Activated naive CD8-positive, alpha-beta T cell treated with anti-CD3 and anti-CD28 coated beads for 36 hours (primary cell): ENCODE measurements around the gene SIK2. TPM values are rescaled to one million over a fixed set of nuclear protein-coding genes. Genes with fewer than 3 reads are reported as not detected.

Source experiments
- DNase-seq: peaks from one replicate; pipeline ENCODE4 v3.0.0; 2021
- H3K27ac Mint-ChIP-seq: one replicate; pipeline ENCODE4 v1.8.0; 2022; ENCODE audit warnings: mild to moderate bottlenecking, moderate library complexity, mixed read lengths
- H3K27me3 Mint-ChIP-seq: one replicate; pipeline ENCODE4 v1.8.0; 2022; ENCODE audit warnings: mild to moderate bottlenecking, mixed read lengths
- H3K36me3 Mint-ChIP-seq: one replicate; pipeline ENCODE4 v1.8.0; 2021; ENCODE audit warnings: mild to moderate bottlenecking, mixed read lengths
- H3K4me1 Mint-ChIP-seq: one replicate; pipeline ENCODE4 v1.8.0; 2021; ENCODE audit warnings: mixed read lengths
- H3K4me3 Mint-ChIP-seq: one replicate; pipeline ENCODE4 v1.8.0; 2022; ENCODE audit warnings: mild to moderate bottlenecking, moderate library complexity, mixed read lengths
- H3K9me3 Mint-ChIP-seq: one replicate; pipeline ENCODE4 v1.8.0; 2022; ENCODE audit warnings: mixed read lengths
- total RNA-seq, 2 experiments: library from RNA; stranded (reverse); gene quantifications; one replicate each; pipeline ENCODE4 v1.2.3, GENCODE V29; 2021

SIK2 gene
- total RNA-seq, 2 experiments from 2014 or later: 5.2 to 8.2 TPM

GRCh38 chr11:111729071-111729830, 127.0 kb downstream of the SIK2 start:
- no peaks in the 10 kb centered on the region for H3K4me1 Mint-ChIP-seq
- H3K27ac Mint-ChIP-seq: no peak overlapping the region
- no peak for DNase-seq
- H3K9me3 Mint-ChIP-seq: no peaks in the 10 kb centered on the region
- no peaks in the 10 kb centered on the region for H3K27me3 Mint-ChIP-seq
- no peak overlapping the region for H3K4me3 Mint-ChIP-seq
- no peaks in the 10 kb centered on the region for H3K36me3 Mint-ChIP-seq

GRCh38 chr11:111729831-111730311, 127.6 kb downstream of the SIK2 start:
- H3K4me3 Mint-ChIP-seq: no peak overlapping the region
- no peaks in the 10 kb centered on the region for H3K9me3 Mint-ChIP-seq
- H3K27me3 Mint-ChIP-seq: no peaks in the 10 kb centered on the region
- no peak for DNase-seq
- no peaks in the 10 kb centered on the region for H3K36me3 Mint-ChIP-seq
- H3K27ac Mint-ChIP-seq: no peak overlapping the region
- H3K4me1 Mint-ChIP-seq: no peaks in the 10 kb centered on the region

DNA sequence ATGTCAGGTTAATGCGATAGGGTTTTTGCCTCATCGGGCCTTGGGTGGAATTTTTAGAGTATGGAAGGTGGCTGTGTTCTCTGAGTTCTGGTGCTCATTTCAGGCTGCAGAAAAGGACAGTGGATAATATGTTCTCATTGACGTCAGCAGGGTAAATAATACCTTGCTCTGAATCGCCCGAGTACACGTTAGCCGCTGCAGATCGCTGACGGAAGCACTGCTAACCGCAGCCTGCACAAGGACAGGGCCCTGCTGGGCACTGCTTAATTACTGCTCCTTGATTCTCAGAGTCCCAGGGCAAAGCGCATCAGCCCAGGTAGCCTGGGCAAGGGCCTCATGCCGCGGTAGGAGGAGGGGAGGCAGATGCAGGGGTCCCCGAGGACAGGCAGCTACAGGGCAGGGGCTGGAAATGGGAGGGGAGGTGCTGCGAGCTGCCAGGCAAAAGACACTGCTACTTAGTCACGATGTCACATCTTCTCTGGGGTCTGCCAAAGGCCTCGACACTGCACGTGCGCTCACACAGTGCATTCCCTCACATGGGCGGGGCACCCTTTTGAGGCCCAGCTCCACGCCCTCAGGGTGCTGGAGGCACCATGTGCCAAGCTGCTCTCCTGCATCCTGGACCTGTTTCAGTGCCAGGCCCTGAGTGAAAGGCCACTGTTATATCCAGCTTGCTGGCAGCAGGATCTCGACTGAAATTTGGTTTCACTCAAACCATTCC, 128.8 kb downstream of the SIK2 start:
- H3K4me3 Mint-ChIP-seq: no peak overlapping the region

DNA sequence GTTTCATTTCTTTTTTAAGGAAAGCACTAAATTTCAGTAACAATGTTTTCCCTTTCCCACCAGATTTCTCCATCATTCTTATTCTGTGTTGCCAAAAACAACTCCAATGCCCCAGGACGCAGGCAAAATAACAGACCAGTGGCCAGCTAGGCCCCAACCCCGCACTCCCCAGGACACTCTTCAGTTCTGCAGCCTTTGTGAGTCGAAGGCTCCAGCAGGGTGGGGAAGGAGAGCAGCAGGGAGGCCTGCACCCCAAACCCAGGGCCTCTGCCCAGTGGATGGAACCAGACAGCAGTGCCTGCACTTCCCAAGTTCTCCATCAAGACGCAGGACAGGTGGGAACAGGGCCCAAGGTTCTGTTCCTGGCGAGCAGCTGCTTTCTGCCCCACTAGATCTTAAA, 129.6 kb downstream of the SIK2 start:
- no peak overlapping the region for H3K4me3 Mint-ChIP-seq

More for the DNA sequence above, 128.8 kb downstream of the SIK2 start:
- Mint-ChIP-seq H3K36me3 (no peaks in the 10 kb centered on the region), H3K9me3 (no peaks in the 10 kb centered on the region), H3K4me1 (no peaks in the 10 kb centered on the region), H3K27ac (no peak overlapping the region), H3K27me3 (no peaks in the 10 kb centered on the region)
- DNase-seq: no peak

GRCh38 chr11:111733016-111733415, 130.8 kb downstream of the SIK2 start:
- no peak overlapping the region for H3K27ac Mint-ChIP-seq
- H3K4me1 Mint-ChIP-seq: peaks cover 2% of the 10 kb centered on the region
- H3K4me3 Mint-ChIP-seq: no peak overlapping the region
- no peaks in the 10 kb centered on the region for H3K27me3 Mint-ChIP-seq
- no peaks in the 10 kb centered on the region for H3K36me3 Mint-ChIP-seq
- no peaks in the 10 kb centered on the region for H3K9me3 Mint-ChIP-seq
- no peak for DNase-seq

More for the DNA sequence above, 129.6 kb downstream of the SIK2 start:
- Mint-ChIP-seq H3K36me3 (no peaks in the 10 kb centered on the region), H3K9me3 (no peaks in the 10 kb centered on the region), H3K27me3 (no peaks in the 10 kb centered on the region), H3K27ac (no peak overlapping the region), H3K4me1 (peaks cover 2% of the 10 kb centered on the region)
- DNase-seq: no peak

DNA sequence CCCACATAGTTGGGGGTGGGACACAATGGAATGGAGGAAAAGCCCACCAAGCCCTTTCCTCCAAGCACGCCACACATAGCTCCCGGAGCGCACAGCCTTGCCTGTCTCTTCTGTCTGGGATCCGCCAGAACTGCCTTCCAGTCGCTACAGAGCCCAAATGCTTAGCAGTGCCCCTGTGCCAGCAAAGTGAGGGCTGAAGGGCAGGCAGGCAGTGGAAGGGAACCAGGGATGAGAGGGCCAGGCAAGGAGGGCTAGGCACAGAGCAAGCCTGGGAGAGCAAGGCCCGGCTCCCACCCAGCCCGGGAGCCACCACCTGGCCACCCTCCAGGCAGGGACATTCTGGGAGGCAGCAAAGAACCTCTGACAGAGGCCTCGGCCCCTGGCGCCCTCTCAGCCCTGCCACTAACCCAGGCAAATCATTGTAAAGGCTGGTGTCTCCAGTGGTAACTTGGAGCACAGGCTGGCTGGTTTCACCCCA, 131.4 kb downstream of the SIK2 start:
- H3K9me3 Mint-ChIP-seq: no peaks in the 10 kb centered on the region
- no peaks in the 10 kb centered on the region for H3K36me3 Mint-ChIP-seq
- H3K4me3 Mint-ChIP-seq: no peak overlapping the region
- H3K27ac Mint-ChIP-seq: no peak overlapping the region
- no peaks in the 10 kb centered on the region for H3K27me3 Mint-ChIP-seq
- H3K4me1 Mint-ChIP-seq: peaks cover 2% of the 10 kb centered on the region
- DNase-seq: no peak

- H3K27me3 Mint-ChIP-seq: no peaks in the 10 kb centered on the region
- no peak for DNase-seq
- H3K36me3 Mint-ChIP-seq: no peaks in the 10 kb centered on the region
- H3K9me3 Mint-ChIP-seq: no peaks in the 10 kb centered on the region
- no peak overlapping the region for H3K4me3 Mint-ChIP-seq
- H3K27ac Mint-ChIP-seq: no peak overlapping the region
- peaks cover 2% of the 10 kb centered on the region for H3K4me1 Mint-ChIP-seq
Observed at GRCh38 chr11:111734101-111734953, 132.1 kb downstream of the SIK2 start.

DNA sequence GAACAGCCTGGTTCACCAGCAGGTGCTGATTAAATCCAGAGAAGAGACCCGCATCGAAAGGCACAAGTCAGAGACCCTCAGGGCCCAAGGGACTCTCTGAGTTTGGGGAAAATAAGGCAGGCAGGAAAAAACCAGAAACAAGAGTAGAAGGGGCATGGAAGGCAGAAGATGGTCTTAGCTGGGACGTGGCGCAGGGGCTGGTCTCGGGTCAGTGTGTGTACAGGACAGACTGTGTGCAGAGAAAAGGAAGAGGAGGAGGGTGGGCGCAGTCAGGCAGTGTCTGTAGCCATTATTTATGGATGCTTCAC, 132.7 kb downstream of the SIK2 start:
- no peaks in the 10 kb centered on the region for H3K27me3 Mint-ChIP-seq
- no peaks in the 10 kb centered on the region for H3K36me3 Mint-ChIP-seq
- H3K27ac Mint-ChIP-seq: no peak overlapping the region
- H3K9me3 Mint-ChIP-seq: no peaks in the 10 kb centered on the region
- H3K4me3 Mint-ChIP-seq: no peak overlapping the region
- peaks cover 2% of the 10 kb centered on the region for H3K4me1 Mint-ChIP-seq
- DNase-seq: no peak

GRCh38 chr11:111735262-111736116, 133.2 kb downstream of the SIK2 start:
- Mint-ChIP-seq H3K9me3 (no peaks in the 10 kb centered on the region), H3K27ac (no peak overlapping the region), H3K4me3 (no peak overlapping the region)

DNA sequence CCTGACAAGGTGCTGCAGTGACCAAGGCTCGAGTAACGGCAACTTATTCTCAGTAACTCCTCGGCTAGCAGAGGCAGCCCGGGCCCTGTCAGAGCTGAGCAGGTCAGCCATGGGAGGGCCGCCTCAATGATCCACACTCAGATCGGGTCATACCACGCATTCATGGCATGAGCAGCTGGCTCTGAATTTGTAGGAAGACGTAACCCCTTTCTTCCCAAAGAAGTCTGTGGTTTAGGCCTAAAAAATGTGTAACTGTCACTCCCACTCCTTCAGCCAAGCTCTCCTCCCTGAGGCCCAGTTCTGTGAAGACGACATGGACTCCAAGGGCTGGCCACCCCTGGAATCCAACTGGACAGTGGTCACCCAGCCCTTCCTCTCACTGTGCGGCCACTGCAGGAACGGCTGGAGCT, 133.9 kb downstream of the SIK2 start:
- Mint-ChIP-seq H3K36me3 (peaks cover 2% of the 10 kb centered on the region), H3K27ac (no peak overlapping the region), H3K4me3 (no peak overlapping the region), H3K9me3 (no peaks in the 10 kb centered on the region), H3K4me1 (peaks cover 2% of the 10 kb centered on the region), H3K27me3 (no peaks in the 10 kb centered on the region)
- DNase-seq: no peak

More at GRCh38 chr11:111735262-111736116, 133.2 kb downstream of the SIK2 start:
- Mint-ChIP-seq H3K36me3 (no peaks in the 10 kb centered on the region), H3K27me3 (no peaks in the 10 kb centered on the region), H3K4me1 (peaks cover 2% of the 10 kb centered on the region)
- DNase-seq: no peak

DNA sequence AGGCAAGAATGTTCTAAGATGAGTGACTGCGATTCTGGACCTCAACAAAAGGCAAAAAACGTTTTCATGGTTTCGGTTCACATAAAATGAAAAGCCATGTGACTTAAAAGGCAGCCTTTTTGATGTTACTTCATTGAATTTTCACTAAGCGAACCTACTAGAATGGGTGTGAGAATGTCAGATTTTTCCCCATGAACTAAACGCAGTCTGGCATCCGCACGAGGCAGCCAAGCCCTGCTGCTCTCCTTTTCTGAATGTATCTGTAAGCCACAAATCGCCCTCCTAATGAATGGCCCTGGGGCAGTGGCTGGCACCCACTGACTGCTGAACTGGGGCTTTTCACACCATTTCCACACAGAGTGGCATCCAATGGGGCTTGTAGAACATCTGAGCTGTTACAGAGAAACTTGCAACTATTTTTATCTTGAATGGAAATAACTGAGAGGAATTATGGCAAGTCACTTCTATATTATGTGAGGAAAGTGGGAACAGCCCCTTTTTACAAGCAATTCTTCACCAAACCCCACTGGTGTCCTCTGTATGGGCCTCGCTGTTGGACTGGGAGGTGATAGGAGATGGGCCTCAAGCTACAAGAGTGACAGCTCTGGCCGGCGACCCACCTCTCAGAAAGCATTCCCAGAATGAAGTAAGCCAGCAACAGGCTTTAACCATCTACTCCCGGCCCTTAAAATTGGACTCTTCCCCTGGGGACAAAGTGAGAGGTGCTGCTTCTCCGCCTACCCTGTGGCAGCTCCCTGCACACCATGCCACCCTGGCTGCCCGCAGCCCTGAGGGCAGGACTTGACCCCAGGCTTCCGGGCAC, 134.6 kb downstream of the SIK2 start:
- no peak overlapping the region for H3K4me3 Mint-ChIP-seq
- peaks cover 8% of the 10 kb centered on the region for H3K36me3 Mint-ChIP-seq
- H3K9me3 Mint-ChIP-seq: no peaks in the 10 kb centered on the region
- H3K27ac Mint-ChIP-seq: no peak overlapping the region
- no peaks in the 10 kb centered on the region for H3K27me3 Mint-ChIP-seq
- H3K4me1 Mint-ChIP-seq: peaks cover 2% of the 10 kb centered on the region
- no peak for DNase-seq

- Mint-ChIP-seq H3K4me1 (peaks cover 2% of the 10 kb centered on the region), H3K36me3 (peaks cover 8% of the 10 kb centered on the region), H3K27ac (no peak overlapping the region), H3K9me3 (no peaks in the 10 kb centered on the region), H3K27me3 (no peaks in the 10 kb centered on the region), H3K4me3 (no peak overlapping the region)
- DNase-seq: no peak
Observed at GRCh38 chr11:111737444-111738210, 135.4 kb downstream of the SIK2 start.

DNA sequence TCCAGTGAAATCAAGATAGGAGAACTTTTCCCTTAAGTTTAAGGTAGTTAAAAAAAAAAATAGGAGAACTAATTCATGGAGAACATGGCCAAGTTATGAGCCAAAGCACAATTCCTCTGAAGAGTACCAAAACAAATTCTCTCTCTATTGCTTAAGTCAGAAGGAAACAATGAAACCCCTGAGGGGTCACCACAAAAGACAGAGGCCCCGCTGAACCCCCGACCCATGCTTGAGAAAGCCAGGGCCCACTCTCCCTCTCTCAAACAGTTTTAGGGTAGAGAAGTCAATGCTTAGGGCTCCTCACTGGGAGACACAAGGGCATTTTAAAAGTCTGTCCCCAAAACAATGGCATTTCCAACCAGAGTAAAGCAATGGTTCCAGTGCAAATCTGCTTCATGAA, 137.1 kb downstream of the SIK2 start:
- peaks cover 2% of the 10 kb centered on the region for H3K4me1 Mint-ChIP-seq
- H3K36me3 Mint-ChIP-seq: peaks cover 8% of the 10 kb centered on the region

More for the DNA sequence above, 137.1 kb downstream of the SIK2 start:
- Mint-ChIP-seq H3K27me3 (no peaks in the 10 kb centered on the region), H3K27ac (no peak overlapping the region), H3K4me3 (no peak overlapping the region), H3K9me3 (no peaks in the 10 kb centered on the region)
- DNase-seq: no peak
